IMR-90 (cell line): ENCODE measurements around the gene ZNHIT2. TPM values are rescaled to one million over a fixed set of nuclear protein-coding genes. Genes with fewer than 3 reads are reported as not detected.

Experiments
- ATAC-seq: fragments of 200-7000 bp; cut with Tn5 transposase; 2 replicates; pipeline ENCODE4 v1.9.1; 2020; ENCODE audit warnings: low read depth, mild to moderate bottlenecking, moderate library complexity
- BruUV-seq: library from RNA; stranded (reverse); fragments of 400-500 nt; replicated peaks from 2 replicates; lab custom pipeline; 2021; lab: Mats Ljungman, UMichigan
- CTCF ChIA-PET: fragments of 300-600 bp; formaldehyde crosslinking; extraction: SDS; loops from one replicate; lab custom pipeline; 2021; ENCODE audit warnings: antibody characterized with exemption; lab: Yijun Ruan, JAX
- POLR2A ChIA-PET: fragments of 300-600 bp; sonication (Branson Sonifier 250); formaldehyde crosslinking; loops from one replicate; lab custom pipeline; 2022; ENCODE audit warnings: antibody characterized with exemption; ENCODE audit not compliant: unreplicated experiment; lab: Charles Lee
- DNase-seq: peaks from one replicate; pipeline ENCODE4 v3.0.0; 2013
- H2AFZ ChIP-seq: replicated peaks from 2 replicates; pipeline ENCODE3; 2013; ENCODE audit warnings: low read length, mild to moderate bottlenecking; ENCODE audit not compliant: poor library complexity
- H2AK5ac ChIP-seq: 2 replicates; pipeline ENCODE4 v1.6.1; 2013; ENCODE audit warnings: low read depth, low read length, inconsistent platforms
- H2AK9ac ChIP-seq: replicated peaks from 2 replicates; pipeline ENCODE3; 2013; ENCODE audit warnings: mild to moderate bottlenecking, low read depth, low read length, moderate library complexity; ENCODE audit not compliant: poor library complexity
- H2BK120ac ChIP-seq: 2 replicates; pipeline ENCODE4 v1.6.1; 2013; ENCODE audit warnings: low read depth, low read length, inconsistent platforms
- H2BK15ac ChIP-seq: 3 replicates; pipeline ENCODE4 v1.6.1; 2013; ENCODE audit warnings: low read depth, low read length, inconsistent platforms
- H2BK20ac ChIP-seq: 2 replicates; pipeline ENCODE4 v1.6.1; 2013; ENCODE audit warnings: low read depth, mild to moderate bottlenecking, inconsistent platforms, low read length, moderate library complexity
- H2BK5ac ChIP-seq: 2 replicates; pipeline ENCODE4 v1.6.1; 2013; ENCODE audit warnings: mild to moderate bottlenecking, low read depth, low read length, inconsistent platforms; ENCODE audit not compliant: poor library complexity, severe bottlenecking
- H3K14ac ChIP-seq: replicated peaks from 2 replicates; pipeline ENCODE4 v1.6.1; 2013; ENCODE audit warnings: low read depth, low read length, inconsistent platforms
- H3K18ac ChIP-seq: 2 replicates; pipeline ENCODE4 v1.6.1; 2013; ENCODE audit warnings: low read depth, low read length, control low read depth
- H3K23ac ChIP-seq: 2 replicates; pipeline ENCODE4 v1.6.1; 2013; ENCODE audit warnings: low read depth, low read length, inconsistent platforms
- H3K27ac ChIP-seq: 2 replicates; pipeline ENCODE4 v1.5.1; 2013; ENCODE audit warnings: mild to moderate bottlenecking, control low read depth, low read length; ENCODE audit not compliant: insufficient read depth
- H3K27me3 ChIP-seq: 2 replicates; pipeline ENCODE4 v1.6.1; 2013; ENCODE audit warnings: low read length; ENCODE audit not compliant: control insufficient read depth, insufficient read depth
- H3K36me3 ChIP-seq: 2 replicates; pipeline ENCODE4 v1.6.1; 2013; ENCODE audit warnings: low read length, mixed read lengths; ENCODE audit not compliant: control insufficient read depth, insufficient read depth
- H3K4ac ChIP-seq: 2 replicates; pipeline ENCODE4 v1.6.1; 2013; ENCODE audit warnings: low read depth, low read length, inconsistent platforms
- H3K4me1 ChIP-seq: 2 replicates; pipeline ENCODE4 v1.6.1; 2013; ENCODE audit warnings: low read length, mixed read lengths; ENCODE audit not compliant: control insufficient read depth, insufficient read depth
- H3K4me2 ChIP-seq: 2 replicates; pipeline ENCODE4 v1.6.1; 2013; ENCODE audit warnings: low read depth, mild to moderate bottlenecking, control low read depth, low read length, moderate library complexity
- H3K4me3 ChIP-seq: 2 replicates; pipeline ENCODE4 v1.5.1; 2013; ENCODE audit warnings: low read depth, mild to moderate bottlenecking, control low read depth, low read length, moderate library complexity; ENCODE audit not compliant: insufficient read depth
- H3K56ac ChIP-seq: 2 replicates; pipeline ENCODE4 v1.6.1; 2013; ENCODE audit warnings: low read length, inconsistent platforms; ENCODE audit not compliant: insufficient read depth; ENCODE audit errors: extremely low read depth
- H3K79me1 ChIP-seq, 2 experiments: 2 replicates each; pipeline ENCODE4 v1.6.1; 2013; ENCODE audit warnings: low read length in 2 of 2, inconsistent platforms in 1 of 2, low read depth in 1 of 2
- H3K9ac ChIP-seq: 2 replicates; pipeline ENCODE4 v1.6.1; 2013; ENCODE audit warnings: low read depth, low read length, control low read depth
- H3K9me1 ChIP-seq: 2 replicates; pipeline ENCODE4 v1.6.1; 2013; ENCODE audit warnings: low read length, inconsistent platforms; ENCODE audit not compliant: insufficient read depth
- H3K9me3 ChIP-seq: 2 replicates; pipeline ENCODE4 v1.6.1; 2013; ENCODE audit warnings: low read length; ENCODE audit not compliant: control insufficient read depth, insufficient read depth
- H4K20me1 ChIP-seq: 2 replicates; pipeline ENCODE4 v1.6.1; 2013; ENCODE audit warnings: low read length, inconsistent platforms; ENCODE audit not compliant: insufficient read depth
- H4K5ac ChIP-seq: 2 replicates; pipeline ENCODE4 v1.6.1; 2013; ENCODE audit warnings: mild to moderate bottlenecking, low read depth, low read length, control low read depth
- H4K8ac ChIP-seq, 2 experiments: 2 replicates each; pipeline ENCODE4 v1.6.1; 2013; ENCODE audit warnings: low read depth in 2 of 2, low read length in 2 of 2, control low read depth in 1 of 2, inconsistent platforms in 1 of 2
- H4K91ac ChIP-seq: 2 replicates; pipeline ENCODE4 v1.6.1; 2013; ENCODE audit warnings: low read depth, low read length, inconsistent platforms; ENCODE audit not compliant: insufficient read depth
- BHLHE40 ChIP-seq: fragments of 150-350 bp; IDR thresholded peaks from 2 replicates; pipeline ENCODE4 v1.6.1; 2016; ENCODE audit warnings: mild to moderate bottlenecking, low read depth, low read length
- CEBPB ChIP-seq: IDR thresholded peaks from 2 replicates; pipeline ENCODE4 v1.6.1; 2012; ENCODE audit warnings: low read depth, low read length, improper control_type of control experiment
- FOS ChIP-seq: fragments of 150-350 bp; IDR thresholded peaks from 2 replicates; pipeline ENCODE4 v1.6.1; 2016; ENCODE audit warnings: low read depth, low read length
- MAZ ChIP-seq: IDR thresholded peaks from 2 replicates; pipeline ENCODE4 v1.6.1; 2012; ENCODE audit warnings: low read depth, mild to moderate bottlenecking, low read length, improper control_type of control experiment, moderate library complexity, borderline replicate concordance
- MXI1 ChIP-seq: IDR thresholded peaks from 2 replicates; pipeline ENCODE4 v1.6.1; 2012; ENCODE audit warnings: low read depth, mild to moderate bottlenecking, low read length, moderate library complexity, borderline replicate concordance
- NFE2L2 ChIP-seq: fragments of 150-350 bp; IDR thresholded peaks from 2 replicates; pipeline ENCODE4 v1.6.1; 2016; ENCODE audit warnings: low read depth, mild to moderate bottlenecking, low read length
- POLR2A ChIP-seq: IDR thresholded peaks from 2 replicates; pipeline ENCODE4 v1.6.1; 2012; ENCODE audit warnings: mild to moderate bottlenecking, low read depth, low read length
- RAD21 ChIP-seq: IDR thresholded peaks from 2 replicates; pipeline ENCODE4 v1.6.1; 2012; ENCODE audit warnings: low read length, improper control_type of control experiment
- RFX5 ChIP-seq: IDR thresholded peaks from 2 replicates; pipeline ENCODE4 v1.8.0; 2012; ENCODE audit warnings: low read depth, mild to moderate bottlenecking, low read length, moderate library complexity
- SMC3 ChIP-seq: fragments of 150-350 bp; IDR thresholded peaks from 2 replicates; pipeline ENCODE4 v1.6.1; 2016; ENCODE audit warnings: low read depth, mild to moderate bottlenecking, antibody characterized with exemption, low read length, moderate library complexity
- USF2 ChIP-seq: fragments of 150-350 bp; IDR thresholded peaks from 2 replicates; pipeline ENCODE4 v1.6.1; 2017; ENCODE audit warnings: mild to moderate bottlenecking, antibody characterized with exemption, low read length, low read depth
- WGBS, 2 experiments: methylation state at CpG; one replicate each; pipeline versions ENCODE4 v1.1.5 to v1.1.7; 2013; ENCODE audit warnings: missing lambda C conversion rate in 2 of 2; ENCODE audit not compliant: insufficient read length in 1 of 2; ENCODE audit errors: extremely low coverage in 2 of 2; 5-methylcytosine and 5-hydroxymethylcytosine counted together
- dilution Hi-C: fragments of 300-500 bp; cut with HindIII; formaldehyde crosslinking; loops from one replicate; pipeline ENCODE4 v1.14.3; 2018; ENCODE audit warnings: low sequenced_read_pairs; ENCODE audit not compliant: unreplicated experiment
- in situ Hi-C: fragments of 300-500 bp; cut with MboI; formaldehyde crosslinking; loops from 3 replicates; pipeline ENCODE4 v1.14.3; 2019; ENCODE audit warnings: low sequenced_read_pairs, inconsistent platforms, mixed read lengths
- intact Hi-C: fragments of 100-400 bp; cut with micrococcal nuclease; formaldehyde crosslinking; loops from 2 replicates; pipeline ENCODE4 v1.10.0; 2022
- polyA plus RNA-seq, 3 experiments: library from polyadenylated mRNA; depleted of rRNA; stranded (reverse); fragments of >200 nt; gene quantifications; 2 replicates each; pipeline ENCODE4 v1.2.3, GENCODE V29; 2012; ENCODE audit warnings: low replicate concordance in 1 of 3
- total RNA-seq: library from RNA; depleted of rRNA; stranded (reverse); fragments of >200 nt; gene quantifications from 2 replicates; pipeline ENCODE4 v1.2.3, GENCODE V29; 2012
- TF ChIP-seq, protein P1 (sequence below): fragments of 150-350 bp; IDR thresholded peaks from 2 replicates; pipeline ENCODE4 v1.6.1; 2016; ENCODE audit warnings: low read depth, mild to moderate bottlenecking, low read length, moderate library complexity, borderline replicate concordance

The ZNHIT2 gene
- total and polyA plus RNA-seq, 2 of the 4 experiments (the other 2 are of a cell fraction), result 3.9 to 5.9 TPM

- peaks cover 24 to 56% of the 10 kb centered on the region in 2 experiments for H3K79me1 ChIP-seq
- H3K4me3 ChIP-seq, result no peak overlapping the region
- ChIA-PET POLR2A (interaction anchor here (1.0 kb wide), 1 partner anchor 9 kb away, joined by 3 read pairs; the partner anchor contains the start of genes FAU and MRPL49), CTCF (no interaction called here)
- no peak overlapping the region for H2AK5ac ChIP-seq
- H4K5ac ChIP-seq, result no peak overlapping the region
- H3K18ac ChIP-seq, result no peak overlapping the region
- H2AK9ac ChIP-seq, result no peak overlapping the region
- no TSS peak for BruUV-seq
- H3K14ac ChIP-seq, result no peak overlapping the region
- TF ChIP-seq BHLHE40 (no peak), RFX5 (no peak), SMC3 (no peak), MAZ (no peak), CEBPB (no peak), MXI1 (no peak), FOS (no peak), POLR2A (no peak), RAD21 (no peak), USF2 (no peak), NFE2L2 (no peak)
- TF ChIP-seq, protein P1, sequence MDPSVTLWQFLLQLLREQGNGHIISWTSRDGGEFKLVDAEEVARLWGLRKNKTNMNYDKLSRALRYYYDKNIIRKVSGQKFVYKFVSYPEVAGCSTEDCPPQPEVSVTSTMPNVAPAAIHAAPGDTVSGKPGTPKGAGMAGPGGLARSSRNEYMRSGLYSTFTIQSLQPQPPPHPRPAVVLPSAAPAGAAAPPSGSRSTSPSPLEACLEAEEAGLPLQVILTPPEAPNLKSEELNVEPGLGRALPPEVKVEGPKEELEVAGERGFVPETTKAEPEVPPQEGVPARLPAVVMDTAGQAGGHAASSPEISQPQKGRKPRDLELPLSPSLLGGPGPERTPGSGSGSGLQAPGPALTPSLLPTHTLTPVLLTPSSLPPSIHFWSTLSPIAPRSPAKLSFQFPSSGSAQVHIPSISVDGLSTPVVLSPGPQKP, result no peak
- H3K36me3 ChIP-seq, result peaks cover 65% of the 10 kb centered on the region
- peaks cover 14% of the 10 kb centered on the region for H3K9me1 ChIP-seq
- in situ Hi-C loops, result no loop called here
- no peak overlapping the region for H3K56ac ChIP-seq
- no peak overlapping the region for H3K27ac ChIP-seq
- H3K9ac ChIP-seq, result no peak overlapping the region
- dilution Hi-C loops, result no loop called here
- intact Hi-C loops, result no loop called here
- no peak overlapping the region for H3K4ac ChIP-seq
- H4K91ac ChIP-seq, result no peak overlapping the region
- no peak overlapping the region for H2BK120ac ChIP-seq
- H4K8ac ChIP-seq, result no peak overlapping the region
- no peak overlapping the region for H3K4me2 ChIP-seq
- H2BK20ac ChIP-seq, result no peak overlapping the region
- H2BK5ac ChIP-seq, result no peak overlapping the region
- H3K4me1 ChIP-seq, result peaks cover 6% of the 10 kb centered on the region; the same call in 1 of the 2 replicates
- no peak overlapping the region for H2BK15ac ChIP-seq
- DNase-seq (no peak), ATAC-seq (no peak)
- H3K23ac ChIP-seq, result no peak overlapping the region
- H4K20me1 ChIP-seq, result peaks cover 37% of the 10 kb centered on the region
- no peak overlapping the region for H2AFZ ChIP-seq
- no peaks in the 10 kb centered on the region for H3K27me3 ChIP-seq
- WGBS, 2 experiments, result 96% methylated on average over 15 of the region's 19 CpGs; no CpG with 5 or more reads in 1 of the 2 experiments
- H3K9me3 ChIP-seq, result no peaks in the 10 kb centered on the region
These were observed 13.3 kb upstream of the ZNHIT2 start for GRCh38 chr11:65130631-65131416.
